Activated T-helper 2 cell treated with anti-CD3 and anti-CD28 coated beads, Interferon-gamma antibody, Interleukin-2, Interleukin-4, amounts not matched to agents 10 μg/mL and 5 μg/mL and 100 μg/mL, durations not matched to agents 14 hours and 24 hours and 36 hours (primary cell): ENCODE results near the gene TMEM164. TPM values are rescaled to one million over a fixed set of nuclear protein-coding genes. Genes with fewer than 3 reads are reported as not detected.
"Not testable (repeated sequence)": the region's sequence is repeated elsewhere in the genome, so short reads cannot be mapped to it uniquely, and the experiment has no call there.

ENCODE experiments used
- DNase-seq: peaks from one replicate; pipeline ENCODE4 v3.0.0; 2021; ENCODE audit warnings: low spot score
- H3K27ac Mint-ChIP-seq: one replicate; pipeline ENCODE4 v1.8.0; 2021; ENCODE audit warnings: mixed read lengths
- H3K27me3 Mint-ChIP-seq: one replicate; pipeline ENCODE4 v1.8.0; 2021; ENCODE audit warnings: low read depth, mixed read lengths
- H3K36me3 Mint-ChIP-seq: one replicate; pipeline ENCODE4 v1.8.0; 2021; ENCODE audit warnings: low read depth, mixed read lengths
- H3K4me1 Mint-ChIP-seq: one replicate; pipeline ENCODE4 v1.8.0; 2021; ENCODE audit warnings: low read depth, mixed read lengths
- H3K4me3 Mint-ChIP-seq: one replicate; pipeline ENCODE4 v1.8.0; 2021; ENCODE audit warnings: low read depth, mild to moderate bottlenecking, moderate library complexity, mixed read lengths
- H3K9me3 Mint-ChIP-seq: one replicate; pipeline ENCODE4 v1.8.0; 2021; ENCODE audit warnings: mixed read lengths
- intact Hi-C: fragments of 100-400 bp; cut with micrococcal nuclease; formaldehyde crosslinking; loops from one replicate; pipeline ENCODE4 v1.15.1; 2023
- total RNA-seq: library from RNA; stranded (reverse); gene quantifications from 2 replicates; pipeline ENCODE4 v1.2.3, GENCODE V29; 2022

The TMEM164 gene
- total RNA-seq, 1 donor from 2014 or later, result 20.0 TPM

DNA sequence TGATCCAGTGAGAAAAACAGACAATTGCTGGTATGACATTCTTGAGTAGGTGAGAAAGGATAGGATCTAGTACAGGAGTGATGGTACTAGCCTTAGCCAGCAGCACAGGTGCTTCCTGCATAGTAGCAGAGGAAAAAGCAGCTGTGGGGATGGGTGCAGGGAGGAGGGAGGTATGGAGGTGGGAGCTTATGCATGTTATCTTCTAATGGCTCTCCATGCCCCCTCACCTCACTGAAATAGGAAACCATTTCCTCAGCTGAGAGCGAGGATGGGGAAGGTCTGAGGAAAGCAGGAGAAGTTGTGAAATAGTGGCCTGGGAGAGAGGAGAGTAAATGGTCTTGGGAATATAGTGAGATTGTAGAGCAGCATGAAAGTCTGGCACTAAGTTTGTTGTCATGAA is 136.3 kb downstream of the TMEM164 start:
- Mint-ChIP-seq H3K36me3 (no peaks in the 10 kb centered on the region), H3K27ac (no peak overlapping the region), H3K9me3 (no peaks in the 10 kb centered on the region), H3K27me3 (no peaks in the 10 kb centered on the region), H3K4me3 (no peak overlapping the region), H3K4me1 (peaks cover 3% of the 10 kb centered on the region)
- intact Hi-C loops, result loop anchor here (10.0 kb wide), 1 partner anchor 134 kb away; the partner anchor contains the start of gene TMEM164
- DNase-seq, result no peak

DNA sequence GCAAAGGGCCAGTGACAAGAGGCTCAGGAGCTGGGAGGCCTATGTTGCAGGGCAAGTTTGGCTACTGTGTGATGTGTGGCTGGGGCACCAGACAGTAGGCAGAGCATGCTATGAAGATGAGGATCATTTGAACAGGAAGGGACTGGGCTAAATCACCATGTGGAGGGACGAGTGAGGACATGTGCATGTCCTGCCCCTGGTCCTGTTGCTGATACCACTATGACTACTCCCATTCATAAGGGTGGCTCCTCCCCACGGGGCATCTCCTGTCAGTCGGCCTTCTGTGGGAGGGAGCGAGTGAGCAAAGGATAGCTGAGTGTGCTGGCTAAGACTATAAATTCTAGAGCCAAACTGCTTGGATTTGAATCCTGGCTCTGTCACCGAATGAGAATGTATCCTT is 139.2 kb downstream of the TMEM164 start:
- Mint-ChIP-seq H3K27ac (no peak overlapping the region), H3K4me3 (no peak overlapping the region), H3K36me3 (no peaks in the 10 kb centered on the region), H3K27me3 (no peaks in the 10 kb centered on the region), H3K4me1 (peaks cover 6% of the 10 kb centered on the region), H3K9me3 (no peaks in the 10 kb centered on the region)
- intact Hi-C loops, result no loop called here
- no peak for DNase-seq

DNA sequence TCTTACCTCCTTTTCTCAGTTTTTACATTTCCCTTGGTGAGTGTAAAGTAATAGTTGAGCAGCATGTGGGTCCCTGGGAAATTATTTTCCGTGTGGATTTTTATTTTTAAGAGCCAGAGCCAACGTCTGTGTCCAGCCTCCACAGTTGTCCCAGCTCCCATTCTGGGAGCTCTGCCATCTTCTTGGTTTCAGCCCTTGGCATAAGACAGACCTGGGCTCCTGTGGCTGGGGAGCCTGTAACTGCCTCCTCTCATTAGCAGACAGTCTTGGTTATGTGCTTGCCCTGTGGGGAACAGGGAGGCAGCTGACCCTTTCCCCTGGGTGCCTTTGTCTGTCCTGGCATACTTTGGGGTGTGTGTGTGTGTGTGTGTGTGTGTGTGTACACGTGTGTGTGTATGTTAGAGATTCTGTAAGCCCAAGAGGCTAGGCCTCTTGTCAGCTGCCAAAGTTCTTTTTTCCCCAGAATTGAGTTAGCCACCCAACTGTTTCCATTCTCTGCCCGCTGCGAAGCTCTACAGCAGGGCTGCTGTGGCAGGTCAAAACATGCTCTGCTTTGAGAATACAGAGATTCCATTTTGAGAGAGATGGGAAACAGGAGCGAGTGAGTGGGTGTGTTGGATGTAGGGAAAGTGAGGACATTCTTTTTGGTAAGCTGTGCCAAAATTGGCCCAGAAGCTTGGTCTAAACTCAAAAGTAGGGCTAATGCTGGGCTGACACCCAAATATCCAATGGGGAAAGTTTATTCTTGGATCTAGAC is 140.7 kb downstream of the TMEM164 start:
- H3K9me3 Mint-ChIP-seq, result no peaks in the 10 kb centered on the region
- peaks cover 3% of the 10 kb centered on the region for H3K36me3 Mint-ChIP-seq
- intact Hi-C loops, result no loop called here
- H3K27ac Mint-ChIP-seq, result peak overlapping the region; percentile 30
- DNase-seq, result no peak
- H3K4me1 Mint-ChIP-seq, result peaks cover 6% of the 10 kb centered on the region
- no peaks in the 10 kb centered on the region for H3K27me3 Mint-ChIP-seq
- no peak overlapping the region for H3K4me3 Mint-ChIP-seq

DNA sequence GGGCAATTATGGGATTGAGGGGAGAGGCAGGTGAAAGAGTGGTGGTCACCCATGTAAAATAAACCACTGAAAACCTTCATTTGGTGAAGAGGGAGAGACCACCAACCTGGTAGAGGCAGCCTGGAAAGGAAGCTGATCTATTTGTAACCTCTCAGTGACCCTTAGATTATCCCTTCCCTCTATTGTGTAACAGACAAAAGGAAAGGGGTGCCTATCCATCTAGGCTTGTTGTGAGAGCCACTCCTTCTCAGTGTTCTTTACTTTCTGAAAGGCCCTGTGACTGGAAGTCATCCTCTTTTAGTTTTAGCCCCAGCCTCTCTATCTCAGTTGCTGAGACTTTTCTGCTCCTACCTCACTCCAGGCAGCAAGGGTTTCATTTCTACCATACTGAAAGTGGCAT is 142.4 kb downstream of the TMEM164 start:
- no peak overlapping the region for H3K4me3 Mint-ChIP-seq
- intact Hi-C loops, result loop anchor here (5.0 kb wide), 1 partner anchor 253 kb away; no protein-coding TSS in a partner anchor

DNA sequence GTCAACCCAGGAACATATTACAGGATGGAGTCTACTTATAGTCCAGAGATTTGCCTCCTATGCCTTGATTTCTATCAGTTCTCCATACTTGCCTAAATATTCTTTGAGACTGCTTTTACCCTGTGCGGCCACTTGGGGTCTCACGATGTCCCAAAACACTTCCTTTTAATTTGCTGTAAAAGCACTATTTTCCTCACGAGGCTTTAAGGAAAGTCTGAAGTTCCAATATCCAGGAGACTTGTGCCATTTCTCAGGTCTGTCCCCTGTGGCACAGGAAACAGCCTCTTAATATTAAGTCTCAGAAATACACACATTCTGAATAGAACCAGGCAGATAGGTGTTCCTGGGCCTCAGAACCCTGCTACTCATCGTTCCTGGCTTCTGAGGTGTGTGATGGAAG is 142.9 kb downstream of the TMEM164 start:
- Mint-ChIP-seq H3K4me3 (no peak overlapping the region), H3K9me3 (no peaks in the 10 kb centered on the region), H3K27ac (no peak overlapping the region), H3K4me1 (peaks cover 6% of the 10 kb centered on the region), H3K36me3 (peaks cover 3% of the 10 kb centered on the region), H3K27me3 (no peaks in the 10 kb centered on the region)
- DNase-seq, result no peak
- intact Hi-C loops, result loop anchor here (5.0 kb wide), 1 partner anchor 254 kb away; no protein-coding TSS in a partner anchor

More for the DNA sequence above, 142.4 kb downstream of the TMEM164 start:
- no peak overlapping the region for H3K27ac Mint-ChIP-seq
- H3K36me3 Mint-ChIP-seq, result peaks cover 3% of the 10 kb centered on the region
- no peaks in the 10 kb centered on the region for H3K9me3 Mint-ChIP-seq
- DNase-seq, result no peak
- peaks cover 6% of the 10 kb centered on the region for H3K4me1 Mint-ChIP-seq
- no peaks in the 10 kb centered on the region for H3K27me3 Mint-ChIP-seq

DNA sequence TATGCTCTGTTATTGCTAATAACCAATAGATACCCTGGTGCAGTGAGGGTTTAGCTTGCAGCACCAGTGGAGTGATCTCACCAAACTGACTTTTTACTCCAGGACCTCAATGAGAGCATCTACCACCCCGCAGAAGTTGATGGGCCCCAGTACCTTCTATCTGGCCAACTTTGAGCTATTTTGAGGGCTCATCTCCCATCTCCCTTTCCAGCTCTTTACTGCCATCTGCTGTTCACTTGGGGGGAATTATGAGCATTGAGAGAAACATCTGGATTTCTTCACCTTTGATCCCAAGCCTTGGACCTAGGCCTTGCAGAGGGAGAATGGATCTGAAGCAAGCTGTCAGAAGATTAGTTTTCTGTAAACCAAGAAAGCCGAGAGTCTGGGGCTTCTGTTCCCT is 143.6 kb downstream of the TMEM164 start:
- Mint-ChIP-seq H3K9me3 (no peaks in the 10 kb centered on the region), H3K36me3 (peaks cover 3% of the 10 kb centered on the region), H3K27ac (no peak overlapping the region), H3K4me3 (no peak overlapping the region), H3K27me3 (no peaks in the 10 kb centered on the region), H3K4me1 (peaks cover 3% of the 10 kb centered on the region)
- no peak for DNase-seq
- intact Hi-C loops, result loop anchor here (5.0 kb wide), 1 partner anchor 254 kb away; no protein-coding TSS in a partner anchor

DNA sequence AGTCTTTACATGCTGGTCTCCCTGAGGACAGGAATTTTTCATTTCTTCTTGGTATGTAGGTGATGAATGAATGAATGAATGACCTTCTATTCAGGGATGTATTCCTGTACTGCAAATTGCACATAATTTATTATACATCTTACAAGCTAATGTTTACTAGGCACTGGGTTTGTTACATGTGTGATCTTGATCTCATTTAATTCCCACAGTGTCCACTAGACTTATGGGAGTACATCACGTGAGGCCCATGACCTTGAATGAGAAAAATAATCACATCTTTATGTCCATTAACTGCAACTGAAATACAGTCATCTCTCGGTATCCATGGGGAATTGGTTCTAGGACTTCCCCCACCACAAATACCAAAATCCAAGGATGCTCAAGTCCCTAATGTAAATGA is 150.3 kb downstream of the TMEM164 start:
- DNase-seq, result no peak
- no peaks in the 10 kb centered on the region for H3K27me3 Mint-ChIP-seq
- H3K4me1 Mint-ChIP-seq, result no peaks in the 10 kb centered on the region
- intact Hi-C loops, result no loop called here
- no peaks in the 10 kb centered on the region for H3K9me3 Mint-ChIP-seq
- H3K36me3 Mint-ChIP-seq, result peaks cover 1% of the 10 kb centered on the region
- H3K4me3 Mint-ChIP-seq, result no peak overlapping the region
- H3K27ac Mint-ChIP-seq, result no peak overlapping the region

DNA sequence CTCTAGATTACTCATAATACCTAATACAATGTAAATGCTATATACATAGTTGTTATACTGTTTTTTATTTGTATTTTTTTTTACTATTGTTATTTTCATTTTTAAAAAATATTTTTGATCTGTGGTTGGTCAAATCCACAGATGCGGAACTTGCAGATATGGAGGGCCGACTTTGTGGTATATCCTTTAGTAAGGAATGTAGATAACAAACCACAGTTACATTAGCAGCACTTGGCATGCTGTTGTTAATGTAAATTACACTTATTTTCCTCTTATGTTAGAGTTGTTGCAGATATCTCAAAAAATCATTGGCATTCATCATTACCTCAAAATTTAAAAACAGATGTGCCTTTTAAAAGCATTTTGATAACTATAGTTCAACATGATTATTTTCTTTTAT is 151.0 kb downstream of the TMEM164 start:
- no peak overlapping the region for H3K4me3 Mint-ChIP-seq

DNA sequence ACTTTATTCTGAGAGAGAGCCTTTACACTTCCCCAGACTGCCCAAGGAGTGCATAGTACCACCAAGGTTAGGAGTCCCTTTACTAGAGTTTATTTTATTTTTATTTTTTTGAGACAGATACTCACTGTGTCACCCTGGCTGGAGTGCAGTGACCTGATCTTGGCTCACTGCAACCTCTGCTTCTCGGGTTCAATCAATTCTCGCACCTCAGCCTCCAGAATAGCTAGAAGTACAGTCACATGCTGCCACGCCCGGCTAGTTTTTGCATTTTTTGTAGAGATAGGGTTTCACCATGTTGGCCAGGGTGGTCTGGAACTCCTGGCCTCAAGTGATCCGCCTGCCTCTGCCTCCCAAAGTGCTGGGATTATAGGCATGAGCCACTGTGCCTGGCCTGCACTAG is 151.4 kb downstream of the TMEM164 start:
- H3K27ac Mint-ChIP-seq, intact Hi-C loops, H3K9me3 Mint-ChIP-seq, DNase-seq, H3K4me3 Mint-ChIP-seq, H3K27me3 Mint-ChIP-seq, H3K36me3 Mint-ChIP-seq, H3K4me1 Mint-ChIP-seq: not testable (repeated sequence)

More for the DNA sequence above, 151.0 kb downstream of the TMEM164 start:
- H3K9me3 Mint-ChIP-seq, result no peaks in the 10 kb centered on the region
- no peaks in the 10 kb centered on the region for H3K27me3 Mint-ChIP-seq
- no peak for DNase-seq
- peaks cover under 1% of the 10 kb centered on the region for H3K4me1 Mint-ChIP-seq
- H3K27ac Mint-ChIP-seq, result no peak overlapping the region
- H3K36me3 Mint-ChIP-seq, result no peaks in the 10 kb centered on the region
- intact Hi-C loops, result no loop called here

DNA sequence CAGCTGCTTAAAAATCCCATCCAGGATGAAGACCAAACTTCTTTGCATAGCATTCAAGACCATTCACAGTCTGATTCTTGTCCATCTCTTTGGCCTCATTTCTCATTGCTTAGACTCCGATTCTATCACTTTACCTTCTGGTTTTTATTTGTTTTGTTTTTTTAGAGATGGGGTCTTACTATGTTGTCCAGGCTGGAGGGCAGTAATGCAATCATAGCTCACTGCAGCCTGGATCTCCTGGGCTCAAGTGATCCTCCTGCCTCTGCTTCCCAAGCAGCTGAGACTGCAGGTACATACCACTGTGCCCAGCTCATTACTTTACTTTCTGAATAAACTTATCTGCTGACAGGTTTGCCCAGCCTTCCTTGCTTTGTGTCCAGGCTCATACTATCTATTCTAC is 152.8 kb downstream of the TMEM164 start:
- Mint-ChIP-seq H3K9me3 (no peaks in the 10 kb centered on the region), H3K36me3 (no peaks in the 10 kb centered on the region), H3K4me1 (peaks cover 11% of the 10 kb centered on the region), H3K27ac (no peak overlapping the region), H3K27me3 (no peaks in the 10 kb centered on the region), H3K4me3 (no peak overlapping the region)
- intact Hi-C loops, result loop anchor here (1.0 kb wide), 1 partner anchor 253 kb away; no protein-coding TSS in a partner anchor
- DNase-seq, result no peak

DNA sequence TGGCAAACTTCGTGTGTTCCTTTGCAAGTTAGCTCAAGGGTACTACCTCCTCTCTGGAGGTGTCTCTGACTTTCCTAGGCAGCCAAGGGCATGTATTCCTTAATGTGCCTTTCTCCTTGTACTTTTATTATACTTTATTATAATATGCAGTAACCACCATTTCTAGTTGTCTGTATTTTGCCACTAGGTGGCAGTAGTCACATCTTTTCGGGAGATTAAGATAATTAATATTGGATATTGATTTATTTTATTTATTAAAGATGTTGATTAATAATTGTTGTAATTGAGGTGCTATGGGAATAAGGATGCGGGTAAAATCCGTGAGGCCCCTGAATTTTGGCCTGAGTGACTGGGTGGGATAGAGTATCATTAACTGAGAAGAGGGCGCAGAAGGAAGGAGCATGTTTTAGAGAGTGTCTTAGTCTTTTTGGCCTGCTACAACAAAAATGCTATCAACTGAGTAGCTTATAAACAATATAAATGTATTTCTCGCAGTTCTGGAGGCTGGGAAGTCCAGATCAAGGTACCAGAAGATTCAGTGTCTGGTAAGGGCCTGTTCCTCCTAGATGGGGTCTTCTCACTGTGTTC is 153.3 kb downstream of the TMEM164 start:
- Mint-ChIP-seq H3K27me3 (no peaks in the 10 kb centered on the region), H3K9me3 (no peaks in the 10 kb centered on the region), H3K27ac (no peak overlapping the region), H3K4me3 (no peak overlapping the region), H3K4me1 (peaks cover 11% of the 10 kb centered on the region), H3K36me3 (no peaks in the 10 kb centered on the region)
- intact Hi-C loops, result loop anchor here (1.0 kb wide), 1 partner anchor 252 kb away; no protein-coding TSS in a partner anchor
- no peak for DNase-seq

DNA sequence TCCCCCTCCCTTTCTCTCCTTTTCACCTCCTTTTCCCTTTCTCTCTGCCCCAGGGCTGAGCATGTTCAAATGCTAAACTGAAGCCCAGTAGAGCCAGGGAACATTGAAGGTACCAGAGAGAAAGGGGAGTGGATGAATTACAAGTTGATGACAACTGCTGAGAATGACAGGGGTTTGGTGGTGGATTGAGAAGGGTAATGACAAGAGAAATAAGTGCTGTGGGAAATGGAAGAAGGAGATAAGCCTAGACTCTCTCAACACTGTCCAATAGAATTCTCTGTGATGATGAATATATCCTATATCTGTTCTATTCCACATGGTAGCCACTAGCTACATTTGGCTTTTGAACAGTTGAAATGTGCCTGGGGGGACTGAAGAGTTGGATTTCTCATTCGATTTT is 154.5 kb downstream of the TMEM164 start:
- no peak for DNase-seq
- Mint-ChIP-seq H3K27ac (no peak overlapping the region), H3K4me1 (peaks cover 11% of the 10 kb centered on the region), H3K4me3 (no peak overlapping the region), H3K36me3 (no peaks in the 10 kb centered on the region), H3K27me3 (no peaks in the 10 kb centered on the region), H3K9me3 (no peaks in the 10 kb centered on the region)
- intact Hi-C loops, result no loop called here

DNA sequence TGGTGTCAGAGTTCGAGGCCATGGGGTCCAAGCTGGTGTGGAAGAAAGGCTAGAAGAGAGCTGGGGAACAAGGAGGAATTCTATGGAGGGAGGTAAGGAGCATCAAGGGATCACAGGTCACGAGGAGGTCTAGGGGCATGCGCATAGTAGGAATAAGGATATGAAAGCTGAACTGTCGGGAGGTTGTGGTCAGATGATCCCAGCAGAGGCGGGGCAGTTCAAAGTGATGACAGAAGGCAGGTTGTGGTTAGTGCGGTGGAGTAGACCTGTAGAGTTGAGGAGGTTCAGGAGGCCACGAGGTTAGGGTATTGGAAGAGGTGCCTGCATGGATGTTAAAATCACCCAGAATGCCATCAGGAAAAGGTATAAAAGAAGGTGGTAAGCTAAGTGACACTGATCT is 156.3 kb downstream of the TMEM164 start:
- Mint-ChIP-seq H3K9me3 (no peaks in the 10 kb centered on the region), H3K27me3 (no peaks in the 10 kb centered on the region), H3K36me3 (no peaks in the 10 kb centered on the region), H3K4me3 (no peak overlapping the region), H3K4me1 (peaks cover 11% of the 10 kb centered on the region), H3K27ac (no peak overlapping the region)
- intact Hi-C loops, result no loop called here
- DNase-seq, result no peak
